B cell (primary cell): ENCODE results near the gene GGT7. TPM values are rescaled to one million over a fixed set of nuclear protein-coding genes. Genes with fewer than 3 reads are reported as not detected.
"Not testable (repeated sequence)": the region's sequence is repeated elsewhere in the genome, so short reads cannot be mapped to it uniquely, and the experiment has no call there.

Experiments used
- ATAC-seq: fragments of 200-7000 bp; cut with Tn5 transposase; one replicate; pipeline ENCODE4 v1.10.0; 2021; ENCODE audit warnings: low read depth, mild to moderate bottlenecking, moderate number of reproducible peaks, moderate library complexity
- CTCF ChIA-PET: fragments of 350-600 bp; sonication (Branson Sonifier 250); formaldehyde crosslinking; loops from one replicate; lab custom pipeline; 2021; ENCODE audit warnings: antibody characterized with exemption, inconsistent platforms; lab: Charles Lee
- POLR2A ChIA-PET: fragments of 350-600 bp; sonication (Branson Sonifier 250); formaldehyde crosslinking; loops from one replicate; lab custom pipeline; 2021; ENCODE audit warnings: antibody characterized with exemption; lab: Charles Lee
- DNase-seq: peaks from one replicate; pipeline ENCODE4 v3.0.0; 2013
- H2AFZ ChIP-seq: 2 replicates; pipeline ENCODE4 v1.6.1; 2012; ENCODE audit warnings: mild to moderate bottlenecking, low read depth, low read length; ENCODE audit not compliant: insufficient read depth, poor library complexity, severe bottlenecking
- H3K27ac ChIP-seq, 2 donors: 1 replicate in 1 of 2; 2 replicates in 1 of 2; pipeline ENCODE4 v1.5.1; 2012 to 2013; ENCODE audit warnings: low read length in 2 of 2, mild to moderate bottlenecking in 2 of 2, moderate library complexity in 1 of 2
- H3K27me3 ChIP-seq, 4 experiments: fragments of 200-600 bp in 1 of 4; sonication (generic) in 1 of 4; replicated peaks in 1 of 4; 1 replicate in 2 of 4; 2 replicates in 2 of 4; pipeline versions ENCODE4 v1.6.1 to v1.7.0; 2013 to 2016; ENCODE audit warnings: low read length in 3 of 4, mild to moderate bottlenecking in 2 of 4, mixed read lengths in 1 of 4, moderate library complexity in 1 of 4; ENCODE audit not compliant: insufficient read depth in 4 of 4, control insufficient read depth in 3 of 4; ENCODE audit errors: control extremely low read depth in 1 of 4
- H3K36me3 ChIP-seq, 2 experiments: replicated peaks in 1 of 2; 1 replicate in 1 of 2; 2 replicates in 1 of 2; pipeline versions ENCODE4 v1.6.1 to v1.7.1; 2013; ENCODE audit warnings: low read length in 1 of 2; ENCODE audit not compliant: insufficient read depth in 2 of 2, control insufficient read depth in 1 of 2; ENCODE audit errors: control extremely low read depth in 1 of 2, extremely low read depth in 1 of 2
- H3K4me1 ChIP-seq, 2 donors: fragments of 200-600 bp in 1 of 2; sonication (generic) in 1 of 2; 1 replicate in 1 of 2; 2 replicates in 1 of 2; pipeline versions ENCODE4 v1.5.1 to v1.6.1; 2013 to 2017; ENCODE audit warnings: low read length in 2 of 2; ENCODE audit not compliant: control insufficient read depth in 2 of 2, insufficient read depth in 2 of 2
- H3K4me2 ChIP-seq: replicated peaks from 2 replicates; pipeline ENCODE3; 2012; ENCODE audit warnings: mild to moderate bottlenecking, low read depth, low read length; ENCODE audit not compliant: poor library complexity, severe bottlenecking
- H3K4me3 ChIP-seq, 5 experiments: fragments of 200-600 bp in 1 of 5; sonication (generic) in 1 of 5; 1 replicate in 3 of 5; 2 replicates in 2 of 5; pipeline versions ENCODE4 v1.5.1 to v1.7.0; 2011 to 2016; ENCODE audit warnings: low read length in 4 of 5, mild to moderate bottlenecking in 4 of 5, low read depth in 2 of 5, control low read depth in 1 of 5, moderate library complexity in 1 of 5; ENCODE audit not compliant: insufficient read depth in 1 of 5; ENCODE audit errors: control extremely low read depth in 1 of 5, extremely low read depth in 1 of 5
- H3K79me2 ChIP-seq: fragments of 200-600 bp; sonication (generic); one replicate; pipeline ENCODE4 v1.6.0; 2016; ENCODE audit warnings: low read length; ENCODE audit not compliant: control insufficient read depth, insufficient read depth
- H3K9ac ChIP-seq: fragments of 200-600 bp; sonication (generic); 2 replicates; pipeline ENCODE4 v1.6.1; 2017; ENCODE audit warnings: mild to moderate bottlenecking, low read length, moderate library complexity
- H3K9me3 ChIP-seq, 3 donors: one replicate each; pipeline versions ENCODE4 v1.6.1 to v1.7.1; 2013; ENCODE audit warnings: low read length in 2 of 3; ENCODE audit not compliant: control insufficient read depth in 2 of 3, insufficient read depth in 1 of 3; ENCODE audit errors: control extremely low read depth in 1 of 3
- H4K20me1 ChIP-seq: 2 replicates; pipeline ENCODE4 v1.6.0; 2012; ENCODE audit warnings: mild to moderate bottlenecking, low read length; ENCODE audit not compliant: insufficient read depth, control insufficient read depth, poor library complexity, severe bottlenecking
- H3K27ac Mint-ChIP-seq: one replicate; pipeline ENCODE4 v1.8.0; 2021; ENCODE audit warnings: mixed read lengths
- H3K27me3 Mint-ChIP-seq: one replicate; pipeline ENCODE4 v1.8.0; 2021; ENCODE audit warnings: mixed read lengths
- H3K4me1 Mint-ChIP-seq: one replicate; pipeline ENCODE4 v1.8.0; 2021; ENCODE audit warnings: mixed read lengths
- H3K4me3 Mint-ChIP-seq: one replicate; pipeline ENCODE4 v1.8.0; 2021; ENCODE audit warnings: mixed read lengths
- H3K9me3 Mint-ChIP-seq: one replicate; pipeline ENCODE4 v1.8.0; 2022; ENCODE audit warnings: mixed read lengths; ENCODE audit not compliant: insufficient read depth
- EZH2 ChIP-seq: IDR thresholded peaks from 2 replicates; pipeline ENCODE4 v1.6.1; 2012; ENCODE audit warnings: borderline replicate concordance, low read depth, mild to moderate bottlenecking, moderate library complexity, low read length; ENCODE audit not compliant: insufficient read depth, poor library complexity, severe bottlenecking
- WGBS: methylation state at CpG from one replicate; pipeline ENCODE4 v1.1.5; 2013; ENCODE audit warnings: missing lambda C conversion rate; ENCODE audit not compliant: insufficient coverage; 5-methylcytosine and 5-hydroxymethylcytosine counted together
- intact Hi-C: fragments of 100-400 bp; cut with micrococcal nuclease; formaldehyde crosslinking; loops from one replicate; pipeline ENCODE4 v1.10.0; 2022
- polyA plus RNA-seq: library from polyadenylated mRNA; depleted of rRNA; stranded (reverse); fragments of >200 nt; gene quantifications from 2 replicates; pipeline ENCODE4 v1.2.3, GENCODE V29; 2012
- total RNA-seq, 2 donors: library from RNA; stranded (reverse); fragments of 120-200 nt in 1 of 2; gene quantifications; 1 replicate in 1 of 2; 2 replicates in 1 of 2; pipeline versions ENCODE4 v1.2.3 to v1.2.4, GENCODE V29; 2013 to 2022
- TF ChIP-seq, protein P1 (sequence below): fragments of 200-600 bp; IDR thresholded peaks from one replicate; pipeline ENCODE4 v1.8.0; 2022; ENCODE audit warnings: antibody characterized with exemption, mild to moderate bottlenecking

The GGT7 gene
- total and polyA plus RNA-seq, 2 donors (not counting 1 experiment from before 2014, with no cell fraction given), result 28.6 to 31.9 TPM

- intact Hi-C loops, H3K4me1 Mint-ChIP-seq, H3K9me3 Mint-ChIP-seq, H4K20me1 ChIP-seq, ATAC-seq, POLR2A ChIA-PET, H3K27me3 ChIP-seq, H3K79me2 ChIP-seq, H3K27ac ChIP-seq, H3K27me3 Mint-ChIP-seq, H2AFZ ChIP-seq, DNase-seq, H3K9me3 ChIP-seq, H3K4me2 ChIP-seq, CTCF ChIA-PET, H3K36me3 ChIP-seq, H3K4me1 ChIP-seq, H3K4me3 Mint-ChIP-seq, H3K27ac Mint-ChIP-seq, H3K9ac ChIP-seq, H3K4me3 ChIP-seq: not testable (repeated sequence)
- no CpG with 5 or more reads among the region's 3 CpGs for WGBS
These were observed 25.5 kb upstream of the GGT7 start for GRCh38 chr20:34898129-34898528.

DNA sequence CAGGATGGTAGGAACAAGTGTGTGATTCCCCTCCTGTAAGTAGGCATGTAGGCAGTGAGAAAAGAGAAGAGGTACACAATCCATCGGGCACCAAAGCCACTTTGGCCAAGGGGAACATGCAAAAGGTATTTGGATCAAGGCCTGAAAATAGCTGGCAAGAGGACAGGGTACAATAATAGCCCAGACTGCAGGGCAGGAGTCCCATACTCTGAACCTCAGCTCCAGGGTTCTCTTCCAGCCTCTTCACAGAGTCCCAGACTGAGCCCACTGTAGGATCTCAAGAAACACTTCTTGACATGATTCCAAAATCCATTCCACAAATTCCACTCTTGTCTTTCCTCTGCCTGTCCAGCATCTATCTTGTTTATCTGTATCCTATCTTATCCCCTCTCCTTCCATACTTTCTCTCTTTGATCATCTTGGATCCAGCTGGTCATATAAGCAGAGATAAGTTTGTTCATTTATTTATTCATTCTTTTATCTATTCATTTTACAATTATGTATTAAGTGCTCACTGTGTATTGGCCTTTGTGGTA lies 23.5 kb upstream of the GGT7 start:
- H2AFZ ChIP-seq, result no peak overlapping the region
- no peaks in the 10 kb centered on the region for H4K20me1 ChIP-seq
- no peak overlapping the region for H3K9ac ChIP-seq
- intact Hi-C loops, result no loop called here
- 100% methylated on average over 1 of the region's 1 CpG for WGBS
- no peaks in the 10 kb centered on the region for H3K27me3 ChIP-seq
- no peak overlapping the region for H3K4me3 ChIP-seq
- Mint-ChIP-seq H3K27me3 (peaks cover 5% of the 10 kb centered on the region), H3K27ac (no peak overlapping the region), H3K4me3 (no peak overlapping the region), H3K9me3 (no peaks in the 10 kb centered on the region), H3K4me1 (peaks cover 1% of the 10 kb centered on the region)
- POLR2A ChIA-PET, result no interaction called here
- no peak for ATAC-seq
- no peaks in the 10 kb centered on the region for H3K79me2 ChIP-seq
- H3K4me2 ChIP-seq, result no peak overlapping the region
- no peak for DNase-seq
- no peaks in the 10 kb centered on the region for H3K4me1 ChIP-seq
- H3K9me3 ChIP-seq, result no peaks in the 10 kb centered on the region
- CTCF ChIA-PET, result no interaction called here
- no peak overlapping the region for H3K27ac ChIP-seq
- TF ChIP-seq, protein P1, sequence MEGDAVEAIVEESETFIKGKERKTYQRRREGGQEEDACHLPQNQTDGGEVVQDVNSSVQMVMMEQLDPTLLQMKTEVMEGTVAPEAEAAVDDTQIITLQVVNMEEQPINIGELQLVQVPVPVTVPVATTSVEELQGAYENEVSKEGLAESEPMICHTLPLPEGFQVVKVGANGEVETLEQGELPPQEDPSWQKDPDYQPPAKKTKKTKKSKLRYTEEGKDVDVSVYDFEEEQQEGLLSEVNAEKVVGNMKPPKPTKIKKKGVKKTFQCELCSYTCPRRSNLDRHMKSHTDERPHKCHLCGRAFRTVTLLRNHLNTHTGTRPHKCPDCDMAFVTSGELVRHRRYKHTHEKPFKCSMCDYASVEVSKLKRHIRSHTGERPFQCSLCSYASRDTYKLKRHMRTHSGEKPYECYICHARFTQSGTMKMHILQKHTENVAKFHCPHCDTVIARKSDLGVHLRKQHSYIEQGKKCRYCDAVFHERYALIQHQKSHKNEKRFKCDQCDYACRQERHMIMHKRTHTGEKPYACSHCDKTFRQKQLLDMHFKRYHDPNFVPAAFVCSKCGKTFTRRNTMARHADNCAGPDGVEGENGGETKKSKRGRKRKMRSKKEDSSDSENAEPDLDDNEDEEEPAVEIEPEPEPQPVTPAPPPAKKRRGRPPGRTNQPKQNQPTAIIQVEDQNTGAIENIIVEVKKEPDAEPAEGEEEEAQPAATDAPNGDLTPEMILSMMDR, result no peak
- TF ChIP-seq EZH2, result no peak
- no peaks in the 10 kb centered on the region for H3K36me3 ChIP-seq
